ENCODE results near the gene SNAP47. TPM values are rescaled to one million over a fixed set of nuclear protein-coding genes. Genes with fewer than 3 reads are reported as not detected.
A peak's percentile ranks its signal among the peaks of the same experiment; 100 is the strongest.

The SNAP47 gene
- total and polyA plus RNA-seq, 2 of the 4 experiments (the other 2 are of a cell fraction) = 39.4 to 72.9 TPM

- CTCF ChIA-PET = interaction anchor here (0.5 to 1.6 kb wide), 3 partner anchors 13 to 178 kb away, joined by 3 to 6 read pairs (median 5); no protein-coding TSS in a partner anchor
- Histone ChIP-seq H3K9me3 (ENCODE audit: control insufficient read depth, insufficient read depth, low read length) (no peaks in the 10 kb centered on the region), H4K91ac (ENCODE audit: insufficient read depth, low read depth, low read length) (no peak overlapping the region), H2BK120ac (ENCODE audit: low read depth, low read length) (no peak overlapping the region), H2AFZ (replicated peaks; ENCODE audit: low read length, poor library complexity) (no peak overlapping the region), H3K36me3 (ENCODE audit: control insufficient read depth, insufficient read depth, low read length) (peaks cover 9% of the 10 kb centered on the region; the same call in 1 of the 2 replicates), H2AK5ac (ENCODE audit: low read depth, low read length) (no peak overlapping the region; the same call in 1 of the 2 replicates), H3K79me1 (ENCODE audit: low read depth in 1 of 2, low read length in 2 of 2) (peaks cover 0 to 10% of the 10 kb centered on the region in 2 experiments; a peak in 2 of 4 replicates), H3K4me1 (ENCODE audit: control insufficient read depth, insufficient read depth, low read length) (peaks cover 16% of the 10 kb centered on the region), H4K8ac (ENCODE audit: low read depth in 2 of 2, low read length in 2 of 2) (0 out of 4 replicates have a peak overlapping the region, but pooled peaks of 1 of the 2 experiments have one; percentile 7), H2BK20ac (ENCODE audit: low read depth, low read length) (no peak overlapping the region), H3K27me3 (ENCODE audit: control insufficient read depth, insufficient read depth, low read length) (no peaks in the 10 kb centered on the region), H2BK15ac (ENCODE audit: low read depth, low read length) (no peak overlapping the region), H3K9me1 (ENCODE audit: insufficient read depth, low read length) (peaks cover 21% of the 10 kb centered on the region), H3K4me3 (ENCODE audit: insufficient read depth, low read depth, low read length) (no peak overlapping the region), H3K9ac (ENCODE audit: low read depth, low read length) (no peak overlapping the region), H2BK5ac (ENCODE audit: low read depth, low read length, poor library complexity, severe bottlenecking) (no peak overlapping the region), H3K4ac (ENCODE audit: low read depth, low read length) (no peak overlapping the region), H4K5ac (ENCODE audit: low read depth, low read length) (no peak overlapping the region), H3K18ac (ENCODE audit: low read depth, low read length) (no peak overlapping the region), H3K4me2 (ENCODE audit: low read depth, low read length) (no peak overlapping the region), H4K20me1 (ENCODE audit: insufficient read depth, low read length) (peaks cover 9% of the 10 kb centered on the region; the same call in 1 of the 2 replicates), H2AK9ac (replicated peaks; ENCODE audit: low read depth, low read length, poor library complexity) (no peak overlapping the region), H3K14ac (replicated peaks; ENCODE audit: low read depth, low read length) (no peak overlapping the region), H3K27ac (ENCODE audit: insufficient read depth, low read length) (no peak overlapping the region), H3K56ac (ENCODE audit: extremely low read depth, insufficient read depth, low read length) (no peak overlapping the region), H3K23ac (ENCODE audit: low read depth, low read length) (no peak overlapping the region)
- WGBS, 2 experiments (ENCODE audit: extremely low coverage in 2 of 2, insufficient read length in 1 of 2) = 64% methylated on average over 26 of the region's 42 CpGs; no CpG with 5 or more reads in 1 of the 2 experiments
- intact Hi-C loops (cut with micrococcal nuclease) (no loop called here), in situ Hi-C loops (cut with MboI; ENCODE audit: low sequenced_read_pairs) (no loop called here), dilution Hi-C loops (cut with HindIII; ENCODE audit: low sequenced_read_pairs, unreplicated experiment) (no loop called here)
- ATAC-seq (ENCODE audit: low read depth) (peak; percentile 30), DNase-seq (no peak)
- POLR2A ChIA-PET (ENCODE audit: unreplicated experiment) = no interaction called here
- TF ChIP-seq BHLHE40 (IDR thresholded peaks at IDR 0.05; ENCODE audit: low read depth, low read length) = no peak
- no peak for TF ChIP-seq MAFK (IDR thresholded peaks at IDR 0.05; ENCODE audit: low read depth, low read length)
- no peak for TF ChIP-seq RCOR1 (IDR thresholded peaks at IDR 0.05; ENCODE audit: insufficient replicate concordance, low read length)
- TF ChIP-seq CEBPB (IDR thresholded peaks at IDR 0.05; ENCODE audit: low read depth, low read length) = no peak
- no peak for TF ChIP-seq RFX5 (IDR thresholded peaks at IDR 0.05; ENCODE audit: low read depth, low read length)
- TF ChIP-seq FOS (IDR thresholded peaks at IDR 0.05; ENCODE audit: low read depth, low read length) = no peak
- no peak for TF ChIP-seq NFE2L2 (IDR thresholded peaks at IDR 0.05; ENCODE audit: low read depth, low read length)
- TF ChIP-seq SMC3 (IDR thresholded peaks at IDR 0.05; ENCODE audit: low read depth, low read length) = no peak
- TF ChIP-seq, protein P1, sequence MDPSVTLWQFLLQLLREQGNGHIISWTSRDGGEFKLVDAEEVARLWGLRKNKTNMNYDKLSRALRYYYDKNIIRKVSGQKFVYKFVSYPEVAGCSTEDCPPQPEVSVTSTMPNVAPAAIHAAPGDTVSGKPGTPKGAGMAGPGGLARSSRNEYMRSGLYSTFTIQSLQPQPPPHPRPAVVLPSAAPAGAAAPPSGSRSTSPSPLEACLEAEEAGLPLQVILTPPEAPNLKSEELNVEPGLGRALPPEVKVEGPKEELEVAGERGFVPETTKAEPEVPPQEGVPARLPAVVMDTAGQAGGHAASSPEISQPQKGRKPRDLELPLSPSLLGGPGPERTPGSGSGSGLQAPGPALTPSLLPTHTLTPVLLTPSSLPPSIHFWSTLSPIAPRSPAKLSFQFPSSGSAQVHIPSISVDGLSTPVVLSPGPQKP (IDR thresholded peaks at IDR 0.05; ENCODE audit: borderline replicate concordance, low read depth, low read length) = no peak
- no peak for TF ChIP-seq USF2 (IDR thresholded peaks at IDR 0.05; ENCODE audit: low read depth, low read length)
- TF ChIP-seq RAD21 (IDR thresholded peaks at IDR 0.05; ENCODE audit: low read length) = no peak
- TF ChIP-seq CTCF (conservative IDR thresholded peaks at IDR 0.05; ENCODE audit: low read depth, low read length) = no peak
- TF ChIP-seq MXI1 (IDR thresholded peaks at IDR 0.05; ENCODE audit: borderline replicate concordance, low read depth, low read length) = no peak
- TF ChIP-seq CHD1 (IDR thresholded peaks at IDR 0.05; ENCODE audit: low read depth, low read length) = no peak
- no peak for TF ChIP-seq POLR2A (IDR thresholded peaks at IDR 0.05; ENCODE audit: low read depth, low read length)
- no TSS peak for BruUV-seq (replicated peaks)
Measured at GRCh38 chr1:227774821-227775661, 39.8 kb downstream of the SNAP47 start.

Data from IMR-90 (cell line).